GM12801 (cell line): Measurements from ENCODE around the gene KCTD19.

Source experiments
- CTCF ChIP-seq: IDR thresholded peaks from one replicate; pipeline ENCODE4 v1.5.1; 2011; ENCODE audit warnings: control low read depth; ENCODE audit not compliant: insufficient read length; ENCODE audit errors: extremely low read depth

The KCTD19 gene

DNA sequence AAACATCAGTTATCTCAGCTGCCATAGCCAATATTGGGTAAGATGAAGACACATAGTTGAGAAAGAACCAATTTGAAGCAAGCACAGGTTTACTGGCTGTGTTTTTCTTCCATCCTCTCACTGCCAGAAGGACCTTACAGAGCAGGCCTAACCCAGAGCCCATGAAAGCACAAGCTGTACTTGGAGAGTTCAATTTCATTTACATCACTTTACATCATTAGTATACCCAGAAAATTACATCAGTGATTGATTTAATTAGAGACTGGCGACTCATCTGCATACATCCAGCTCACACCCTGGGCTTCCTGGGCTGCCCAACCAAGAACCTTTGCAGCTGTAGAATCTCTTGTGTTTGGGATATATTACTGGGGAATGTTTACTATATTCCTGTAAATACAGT lies 23.8 kb upstream of the KCTD19 start:
- TF ChIP-seq CTCF: no peak

DNA sequence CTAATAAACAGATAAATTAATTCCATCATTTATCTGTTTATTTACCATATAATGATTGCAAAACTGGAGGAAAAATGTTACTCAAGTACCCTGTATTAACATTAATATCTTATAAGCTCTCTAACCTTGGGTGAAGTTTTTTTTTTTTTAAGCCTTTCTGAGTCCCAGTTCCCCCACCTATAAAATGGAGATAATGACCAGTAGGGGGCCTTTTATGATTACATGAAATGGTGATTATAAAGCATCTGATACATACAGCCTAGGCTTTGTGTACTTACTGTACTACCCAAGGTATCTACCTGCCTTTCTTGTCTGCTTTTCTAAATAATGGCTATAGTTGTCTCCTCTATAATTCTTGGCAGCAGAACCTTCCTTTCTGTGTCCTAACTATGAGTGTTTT lies 22.6 kb upstream of the KCTD19 start:
- no peak for TF ChIP-seq CTCF

DNA sequence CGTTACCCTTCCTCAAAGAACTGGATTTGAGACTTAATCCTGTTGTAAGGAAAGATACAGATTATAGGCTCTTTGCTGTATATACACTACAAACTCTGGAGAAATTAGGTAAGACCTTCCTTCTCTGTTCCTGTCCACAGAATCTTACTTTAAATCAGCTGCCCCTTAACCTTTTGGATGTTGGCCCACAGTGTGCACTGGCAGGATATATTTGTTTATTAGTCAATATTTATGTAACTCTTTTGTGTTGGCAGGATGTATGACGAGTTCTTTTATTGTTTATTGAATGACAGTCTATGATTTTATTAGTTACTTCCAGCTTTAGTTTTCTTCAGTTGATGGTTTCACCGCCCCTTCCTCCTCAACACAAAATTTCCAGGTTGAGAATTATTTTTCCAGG lies 19.8 kb upstream of the KCTD19 start:
- TF ChIP-seq CTCF: no peak

DNA sequence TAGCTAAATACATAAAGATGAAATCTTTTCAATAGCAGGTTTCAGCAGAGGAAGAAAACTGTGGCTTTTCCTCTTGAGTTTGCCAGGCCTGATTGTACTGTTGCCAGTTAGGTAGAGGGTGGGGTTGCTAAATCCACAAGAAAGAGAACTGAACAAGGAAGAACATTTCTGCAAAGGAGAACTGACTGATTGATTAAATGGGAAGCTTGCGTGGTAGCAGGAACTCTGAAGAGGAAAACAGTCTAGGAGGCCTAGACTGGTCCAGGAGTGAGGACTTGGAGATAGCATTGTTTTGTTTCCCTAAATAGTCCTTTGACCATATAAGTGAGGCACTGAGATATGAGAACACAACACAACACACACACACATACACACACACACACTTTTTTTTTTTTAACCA lies 18.9 kb upstream of the KCTD19 start:
- TF ChIP-seq CTCF: no peak

DNA sequence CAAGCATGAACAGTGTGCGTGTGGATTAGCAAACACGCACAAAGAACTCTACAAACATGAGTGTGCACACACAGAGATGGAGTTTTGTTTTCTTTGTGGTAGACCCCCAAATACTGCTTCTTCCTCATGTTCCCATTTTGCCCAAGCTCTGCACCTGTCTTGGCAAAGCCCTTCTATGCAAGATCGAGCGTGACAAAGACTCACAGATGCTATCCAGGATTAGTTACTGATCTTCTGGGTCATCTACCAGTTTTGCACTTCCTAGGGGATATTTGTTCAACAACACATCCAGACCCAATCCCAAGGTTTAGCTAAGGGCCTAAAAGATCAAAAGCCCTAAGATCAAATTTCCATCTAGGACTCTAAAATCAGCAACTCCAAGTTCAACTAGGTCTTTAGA lies 16.1 kb upstream of the KCTD19 start:
- no peak for TF ChIP-seq CTCF

- no peak for TF ChIP-seq CTCF
Measured at GRCh38 chr16:67341250-67341649, 14.7 kb upstream of the KCTD19 start.

DNA sequence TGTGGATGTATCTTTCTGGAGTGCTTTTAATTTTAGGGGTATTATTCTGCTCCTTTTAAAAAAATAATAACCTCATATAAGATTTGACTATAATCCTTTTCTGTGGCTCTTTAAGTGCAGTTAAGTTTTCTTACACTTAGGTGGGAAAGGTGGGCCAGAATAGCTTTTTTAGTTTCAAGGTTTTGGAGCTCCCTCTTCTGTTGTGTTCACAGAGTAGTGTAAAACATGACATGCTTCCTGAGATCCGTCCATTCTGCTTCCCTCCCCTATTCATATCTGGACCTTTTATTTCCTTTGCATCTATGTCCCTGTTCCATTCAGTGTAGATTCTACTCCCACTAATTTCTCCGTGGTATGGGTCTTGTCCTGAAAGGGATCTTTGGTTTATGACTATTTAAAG lies 12.9 kb upstream of the KCTD19 start:
- no peak for TF ChIP-seq CTCF

- TF ChIP-seq CTCF: no peak
Measured at GRCh38 chr16:67336648-67337047, 10.1 kb upstream of the KCTD19 start.
